Epithelial cell of prostate (primary cell): Measurements from ENCODE around the gene WDR86.

Source experiments
- DNase-seq: peaks from one replicate; pipeline ENCODE4 v3.0.0-alpha.2; 2011; ENCODE audit warnings: low read depth, low spot score
- H3K27ac ChIP-seq: fragments of 450-650 bp; 2 replicates; pipeline ENCODE4 v1.5.1; 2017; ENCODE audit warnings: mild to moderate bottlenecking

WDR86 gene

DNA sequence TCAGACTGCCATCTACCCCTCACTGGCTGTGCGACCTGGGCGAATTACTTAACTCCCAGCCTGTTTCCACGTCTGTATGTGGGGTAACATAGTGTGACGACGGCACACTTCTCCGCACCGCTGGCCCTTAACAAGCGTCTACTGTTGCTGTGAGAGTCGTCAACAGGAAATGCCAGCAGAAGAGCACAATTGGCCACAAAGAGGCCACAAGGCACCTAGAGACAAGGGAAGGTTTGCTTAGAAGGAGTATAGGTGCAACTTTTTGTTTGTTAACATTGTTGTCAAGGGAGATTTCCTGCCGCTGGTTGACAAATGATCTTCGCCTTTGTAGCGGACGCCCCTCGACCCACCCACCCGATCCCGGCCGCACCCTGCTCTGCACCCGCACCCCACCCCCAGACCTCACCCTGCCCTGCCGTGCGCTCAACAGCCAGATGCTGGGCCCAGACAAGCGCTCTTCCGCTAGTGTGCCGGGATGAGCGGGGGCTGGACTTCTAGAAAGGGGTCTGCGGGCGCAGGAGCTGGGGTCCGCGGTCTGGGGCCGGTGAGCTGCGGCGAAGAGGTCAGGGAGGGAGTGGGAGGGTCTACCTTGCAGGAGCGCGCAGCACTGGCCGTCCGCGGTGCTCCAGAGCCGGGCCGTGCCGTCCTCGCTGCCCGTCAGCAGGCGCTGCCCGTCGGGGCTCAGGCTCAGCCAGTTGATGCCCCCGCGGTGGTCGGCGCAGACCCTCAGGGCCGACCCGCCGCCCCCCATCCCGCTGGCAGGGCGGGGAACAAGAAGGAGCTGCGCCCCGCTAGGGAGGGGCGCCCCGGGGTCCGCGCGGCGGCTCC, 785 bp downstream of the WDR86 start:
- no peak overlapping the region for H3K27ac ChIP-seq
- no peak for DNase-seq

DNA sequence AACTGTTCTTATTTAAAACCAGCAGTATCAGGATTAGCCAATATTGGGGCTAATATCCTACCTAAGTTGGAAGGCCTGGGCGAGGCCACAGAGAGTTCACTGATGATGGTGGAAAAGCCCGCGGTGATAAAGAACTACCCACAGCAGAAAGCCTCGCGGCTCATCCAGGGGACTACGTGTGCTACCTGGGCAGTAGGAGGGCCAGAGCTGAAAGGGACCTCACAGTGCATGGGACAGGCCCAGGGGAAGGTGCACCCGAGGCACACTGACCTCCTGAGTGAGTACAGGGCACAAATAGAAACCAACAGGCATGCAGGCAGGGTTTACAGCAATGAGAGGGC, 1.4 kb downstream of the WDR86 start:
- H3K27ac ChIP-seq: no peak overlapping the region
- DNase-seq: no peak

DNA sequence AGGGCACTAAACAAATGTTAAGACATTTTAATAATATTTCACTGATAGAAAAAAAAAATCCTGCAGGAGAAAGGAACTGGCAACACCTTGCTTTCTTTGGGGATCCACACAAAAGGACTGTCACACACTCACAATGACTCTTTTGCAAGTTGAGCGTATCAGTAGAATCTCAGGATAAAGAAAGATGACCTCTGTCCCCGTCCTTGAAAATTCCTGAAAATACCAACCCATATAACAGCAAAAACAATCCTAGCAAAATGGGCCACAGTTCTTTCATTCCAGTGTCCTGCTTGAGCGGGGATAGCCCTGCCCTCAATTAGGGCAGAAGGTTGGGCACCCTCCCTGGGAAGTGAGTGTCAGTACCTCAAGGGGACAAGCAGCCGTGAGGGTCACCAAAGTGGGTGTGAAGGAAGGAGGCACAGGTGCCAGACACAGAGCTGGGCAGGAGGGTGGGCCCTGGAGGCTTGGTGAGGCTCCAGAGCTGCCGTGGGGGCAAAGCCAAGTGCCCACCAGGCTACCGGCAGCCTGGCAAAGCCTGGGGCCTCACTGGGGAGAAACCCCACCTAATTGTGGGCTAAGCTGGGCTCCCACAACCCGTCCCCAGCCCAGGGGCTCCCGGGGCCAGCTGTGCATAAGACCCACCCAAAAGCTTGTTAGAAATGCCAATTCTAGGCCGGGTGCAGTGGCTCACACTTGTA, 2.8 kb downstream of the WDR86 start:
- DNase-seq: no peak
- no peak overlapping the region for H3K27ac ChIP-seq

- no peak for DNase-seq
- H3K27ac ChIP-seq: no peak overlapping the region
These were observed 3.6 kb downstream of the WDR86 start for GRCh38 chr7:151406051-151406875.

DNA sequence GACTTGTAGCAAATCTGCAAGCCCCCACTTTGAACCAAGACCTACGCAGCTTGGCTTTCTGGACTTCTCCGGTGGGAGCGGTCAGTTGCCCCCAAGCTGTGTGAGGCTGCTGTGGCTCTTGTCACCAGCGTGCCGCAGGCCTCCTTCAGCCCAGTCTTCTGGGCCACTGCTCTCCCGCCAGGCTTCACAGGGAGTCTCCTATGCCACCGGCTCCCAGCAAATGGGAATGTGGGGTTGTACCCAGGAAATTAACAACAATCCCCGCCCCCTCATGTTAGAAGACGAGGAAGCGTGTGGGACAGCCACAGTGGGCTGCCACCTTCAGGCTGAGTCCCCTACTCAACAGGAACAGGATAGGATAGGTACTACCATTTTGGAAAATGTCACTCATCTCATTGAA, 4.2 kb downstream of the WDR86 start:
- H3K27ac ChIP-seq: no peak overlapping the region
- DNase-seq: no peak

DNA sequence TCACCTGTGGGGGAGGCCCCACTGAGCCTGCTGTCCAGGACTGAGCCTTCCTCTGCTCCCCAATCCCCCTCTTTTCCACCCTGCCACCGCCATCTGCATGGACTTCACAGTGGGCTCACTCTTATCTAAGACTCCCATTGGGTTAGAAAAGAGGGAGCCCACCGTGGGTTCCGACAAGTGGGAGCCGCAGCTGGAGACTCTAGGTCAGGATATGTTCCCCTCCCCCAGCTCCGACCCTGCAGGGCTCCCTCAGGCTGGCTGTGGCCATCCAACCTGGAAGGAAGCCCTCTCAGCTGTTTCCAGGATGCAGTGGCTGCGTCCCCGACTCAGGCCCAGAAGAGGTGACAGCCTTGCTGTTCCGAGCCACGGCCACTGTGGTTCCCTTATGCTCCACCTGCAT, 4.8 kb downstream of the WDR86 start:
- no peak overlapping the region for H3K27ac ChIP-seq

GRCh38 chr7:151404216-151405011, 5.4 kb downstream of the WDR86 start:
- H3K27ac ChIP-seq: no peak overlapping the region
- DNase-seq: no peak

More for the DNA sequence above, 4.8 kb downstream of the WDR86 start:
- no peak for DNase-seq

DNA sequence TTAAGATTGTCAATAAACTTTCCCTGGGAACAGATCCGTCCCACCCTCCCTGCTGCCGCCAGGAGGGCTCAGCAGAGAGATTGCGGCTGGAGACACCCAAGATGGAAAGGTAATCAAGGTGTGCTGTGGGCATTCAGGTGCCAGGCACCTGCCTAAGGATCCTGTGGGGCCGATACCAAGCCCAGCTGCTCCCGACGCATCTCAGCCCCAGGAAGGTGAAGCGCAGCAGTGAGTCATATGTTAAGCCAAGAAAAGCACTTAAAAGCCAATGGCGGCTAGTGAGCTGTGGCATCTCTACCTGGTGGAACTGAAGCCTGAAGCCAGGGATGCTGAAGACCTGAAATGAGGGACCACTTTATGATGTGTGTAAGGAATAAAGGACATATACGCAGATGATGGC, 6.1 kb downstream of the WDR86 start:
- no peak overlapping the region for H3K27ac ChIP-seq
- no peak for DNase-seq

DNA sequence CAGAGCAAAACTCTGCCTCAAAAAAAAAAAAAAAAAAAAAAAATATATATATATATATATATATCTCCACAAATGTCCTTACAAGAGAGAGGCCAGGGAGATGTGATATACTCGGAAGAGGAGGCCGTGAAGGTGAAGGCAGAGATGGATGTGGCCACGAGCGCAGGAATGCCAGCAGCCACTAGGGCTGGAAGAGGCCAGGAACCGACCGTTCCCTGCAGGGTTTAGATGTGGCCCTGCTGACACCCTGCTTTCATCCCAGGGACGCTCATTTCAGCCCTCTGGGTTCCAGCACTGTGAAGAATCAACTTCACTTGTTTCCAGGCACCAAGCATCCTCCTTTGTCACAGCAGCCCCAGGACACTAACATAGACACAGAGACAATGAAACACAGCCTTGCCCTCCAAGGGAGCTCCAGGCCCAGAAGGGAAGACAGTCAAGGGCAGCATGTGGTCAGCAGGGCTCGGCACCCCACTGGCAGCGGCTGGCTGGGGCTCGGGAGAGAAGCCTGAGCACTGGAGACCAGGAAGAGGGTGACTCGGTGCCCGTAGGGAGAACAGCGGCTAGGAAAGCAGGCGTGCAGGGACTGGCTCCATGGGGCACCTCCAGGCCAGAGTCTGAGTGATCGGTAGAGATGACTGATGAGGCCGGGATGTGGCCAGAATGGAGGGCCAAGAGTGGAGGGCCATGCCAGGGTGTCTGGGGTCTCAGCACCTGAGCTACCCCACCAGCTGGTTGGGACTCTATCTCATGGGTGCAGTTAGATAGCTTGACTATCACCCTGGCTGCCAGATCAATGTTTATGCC, 7.6 kb downstream of the WDR86 start:
- no peak for DNase-seq
- H3K27ac ChIP-seq: no peak overlapping the region

DNA sequence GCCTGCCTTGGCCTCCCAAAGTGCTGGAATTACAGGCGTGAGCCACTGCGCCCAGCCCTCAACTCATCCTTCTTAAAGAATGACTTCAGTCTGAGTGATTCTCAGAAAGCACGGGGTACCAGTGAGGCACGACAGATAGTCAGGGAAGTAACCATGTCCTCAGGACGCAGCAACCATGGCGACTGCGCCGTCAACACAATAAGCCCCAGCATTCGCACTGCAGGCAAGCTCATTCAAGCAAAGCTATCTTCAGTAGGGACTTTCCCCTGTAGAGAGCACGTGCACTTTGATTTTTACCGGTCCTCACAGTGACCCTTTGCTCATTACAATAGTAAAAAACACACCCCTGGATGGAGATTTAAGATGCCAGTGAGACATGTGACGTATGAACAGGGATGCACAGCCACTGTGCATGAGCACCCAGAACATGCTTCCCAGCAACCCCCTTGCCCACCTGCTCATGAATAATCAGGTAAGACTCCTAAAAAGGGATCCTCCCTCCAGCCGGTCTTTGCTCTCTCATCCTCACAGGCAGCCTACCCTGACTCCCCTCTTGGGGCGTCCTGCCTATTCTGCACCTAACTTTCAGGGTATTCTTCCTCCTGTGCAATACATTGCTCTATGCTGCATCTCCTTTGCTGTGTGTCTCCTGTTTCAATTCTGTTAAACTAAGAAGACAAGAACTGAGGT, 9.1 kb downstream of the WDR86 start:
- DNase-seq: no peak
- no peak overlapping the region for H3K27ac ChIP-seq

- no peak for DNase-seq
- no peak overlapping the region for H3K27ac ChIP-seq
These were observed 9.9 kb downstream of the WDR86 start for GRCh38 chr7:151399906-151400305.

GRCh38 chr7:151399305-151399601, 10.6 kb downstream of the WDR86 start:
- no peak for DNase-seq
- H3K27ac ChIP-seq: no peak overlapping the region

DNA sequence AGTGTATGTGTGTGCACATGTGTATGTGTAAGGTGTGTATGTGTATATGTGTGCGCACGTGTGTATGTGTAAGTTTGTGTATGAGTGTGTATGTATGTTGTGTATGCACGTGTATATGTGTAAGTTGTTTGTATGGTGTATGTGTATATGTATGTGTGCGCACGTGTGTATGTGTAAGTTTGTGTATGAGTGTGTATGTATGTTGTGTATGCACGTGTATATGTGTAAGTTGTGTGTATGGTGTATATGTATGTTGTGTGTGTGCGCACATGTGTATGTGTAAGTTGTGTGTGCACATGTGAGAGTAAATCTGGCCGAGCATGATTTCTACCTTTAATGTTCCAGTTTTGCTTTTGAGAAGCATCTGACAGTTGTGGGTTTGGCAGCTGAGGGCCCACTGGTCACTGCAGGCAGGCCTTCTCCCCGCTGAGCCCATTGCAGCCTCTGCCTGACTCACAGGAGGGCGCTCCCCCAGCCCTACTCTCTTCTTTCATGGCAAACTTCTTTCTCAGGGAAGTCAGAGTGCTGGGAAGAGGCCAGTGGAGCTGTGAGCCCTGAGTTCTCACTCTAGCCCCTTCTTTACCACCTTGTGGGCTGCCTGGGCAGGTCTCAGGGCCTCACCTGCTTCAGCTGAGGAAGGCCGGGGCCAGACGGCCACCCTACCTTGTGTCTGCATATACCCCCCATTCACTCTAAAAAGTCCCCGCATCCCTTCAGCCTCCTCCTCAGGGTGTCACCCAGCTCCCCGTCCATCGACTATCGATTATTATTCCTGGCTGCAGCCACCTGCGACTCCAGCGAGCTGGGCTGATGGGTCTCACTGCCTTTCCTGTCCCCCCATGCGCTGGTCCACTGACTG, 11.2 kb downstream of the WDR86 start:
- no peak overlapping the region for H3K27ac ChIP-seq
- DNase-seq: no peak

DNA sequence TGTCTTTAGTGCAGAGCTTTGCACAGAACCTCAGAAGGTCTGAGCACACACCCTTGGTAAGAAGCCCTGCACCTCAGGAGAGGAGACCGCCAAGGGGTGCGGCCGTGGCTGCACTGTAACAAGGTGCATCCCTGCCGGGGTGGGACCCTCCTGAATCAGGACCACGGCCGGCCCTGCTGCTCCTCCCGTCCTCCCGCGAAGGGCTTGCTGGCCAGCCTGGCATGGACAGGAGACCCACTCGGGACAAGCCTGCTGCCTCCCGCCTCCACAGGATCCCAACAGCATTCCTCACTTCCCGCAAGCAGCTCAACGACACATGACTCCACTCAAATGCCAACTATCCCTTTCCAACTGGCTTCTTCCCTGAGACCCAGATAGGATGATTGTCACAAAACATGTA, 12.8 kb downstream of the WDR86 start:
- no peak for DNase-seq
- H3K27ac ChIP-seq: no peak overlapping the region

DNA sequence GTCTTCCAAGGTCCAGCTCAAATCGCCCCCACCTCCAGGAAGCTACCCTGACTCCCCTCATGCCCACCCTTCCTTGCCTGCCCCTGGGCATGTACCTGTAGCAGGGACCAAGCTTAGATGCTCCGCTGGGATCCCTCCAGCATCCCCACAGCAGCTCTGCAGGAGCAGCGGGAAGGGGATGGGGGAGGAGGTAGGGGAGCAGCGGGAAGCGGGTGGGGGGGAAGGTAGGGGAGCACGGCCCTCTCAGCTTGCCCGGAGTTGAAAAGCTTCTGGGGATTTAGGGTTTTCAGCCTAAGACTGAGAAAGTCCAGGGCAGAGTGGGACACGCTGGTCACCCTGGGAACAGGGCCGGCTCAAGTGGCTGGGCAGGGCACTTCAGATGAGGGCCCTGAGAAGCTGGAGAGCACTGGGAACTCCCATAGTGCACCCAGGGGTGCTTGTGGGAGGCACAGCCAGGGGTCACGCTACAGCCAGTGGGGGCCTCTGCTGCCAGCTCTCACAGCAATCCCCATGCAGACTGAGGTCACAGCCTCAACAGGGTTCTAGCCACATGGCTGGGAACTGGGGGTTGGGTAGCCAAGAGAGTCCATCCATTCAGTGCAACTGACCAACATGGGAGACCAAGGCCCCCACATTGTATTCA, 13.4 kb downstream of the WDR86 start:
- DNase-seq: no peak
- H3K27ac ChIP-seq: no peak overlapping the region

- H3K27ac ChIP-seq: no peak overlapping the region
- no peak for DNase-seq
These were observed 14.8 kb downstream of the WDR86 start for GRCh38 chr7:151395036-151395367.

- no peak overlapping the region for H3K27ac ChIP-seq
- no peak for DNase-seq
These were observed 15.5 kb downstream of the WDR86 start for GRCh38 chr7:151394076-151395035.
